Measurements from ENCODE around the gene SSBP3.

SSBP3 gene

GRCh38 chr1:54371038-54371941 is 34.9 kb downstream of the SSBP3 start:
- no peak for DNase-seq

GRCh38 chr1:54370287-54370989 is 35.8 kb downstream of the SSBP3 start:
- DNase-seq, result no peak

- no peak for DNase-seq
Measured at GRCh38 chr1:54367613-54368012, 38.6 kb downstream of the SSBP3 start.

DNA sequence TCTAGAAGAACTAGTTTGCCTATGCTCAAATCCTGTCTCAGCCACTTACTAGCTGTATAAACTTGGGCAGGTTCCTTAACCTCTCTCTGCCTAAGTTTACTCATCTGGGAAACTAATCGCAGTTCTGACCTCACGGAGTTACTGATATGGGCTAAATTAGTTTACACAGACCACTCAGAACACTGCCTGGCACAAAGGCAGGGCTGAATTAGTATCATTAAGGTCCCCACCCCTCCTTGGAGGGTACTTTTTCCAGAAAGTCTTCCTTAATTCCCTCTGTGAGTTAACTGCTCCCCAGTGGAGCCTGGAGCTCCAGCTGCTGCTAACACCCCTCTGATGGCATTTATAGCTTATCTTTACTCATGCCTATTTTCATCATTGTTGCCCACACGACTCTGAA is 40.3 kb downstream of the SSBP3 start:
- DNase-seq, result no peak

GRCh38 chr1:54365398-54365797 is 40.8 kb downstream of the SSBP3 start:
- no peak for DNase-seq

GRCh38 chr1:54364995-54365394 is 41.2 kb downstream of the SSBP3 start:
- no peak for DNase-seq

GRCh38 chr1:54364582-54364981 is 41.6 kb downstream of the SSBP3 start:
- DNase-seq, result no peak

DNA sequence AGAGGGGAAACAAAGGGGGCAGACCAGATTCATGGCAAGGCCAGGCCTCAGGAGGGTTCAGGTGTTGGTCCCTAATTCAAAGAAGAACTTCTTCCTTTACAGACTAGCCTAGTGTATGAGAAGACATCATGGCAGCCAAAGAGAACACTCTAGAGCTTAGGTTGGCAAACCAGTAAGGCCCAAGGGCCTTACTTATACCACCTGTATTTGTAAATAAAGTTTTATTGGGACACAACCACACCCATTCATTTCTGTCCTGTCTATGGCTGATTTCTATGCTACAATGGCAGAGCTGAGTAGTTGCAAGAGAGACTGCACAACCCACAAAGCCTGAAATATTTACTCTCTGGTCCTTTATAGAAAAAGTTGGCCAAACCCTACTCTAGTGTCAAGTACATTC is 42.3 kb downstream of the SSBP3 start:
- no peak for DNase-seq

DNA sequence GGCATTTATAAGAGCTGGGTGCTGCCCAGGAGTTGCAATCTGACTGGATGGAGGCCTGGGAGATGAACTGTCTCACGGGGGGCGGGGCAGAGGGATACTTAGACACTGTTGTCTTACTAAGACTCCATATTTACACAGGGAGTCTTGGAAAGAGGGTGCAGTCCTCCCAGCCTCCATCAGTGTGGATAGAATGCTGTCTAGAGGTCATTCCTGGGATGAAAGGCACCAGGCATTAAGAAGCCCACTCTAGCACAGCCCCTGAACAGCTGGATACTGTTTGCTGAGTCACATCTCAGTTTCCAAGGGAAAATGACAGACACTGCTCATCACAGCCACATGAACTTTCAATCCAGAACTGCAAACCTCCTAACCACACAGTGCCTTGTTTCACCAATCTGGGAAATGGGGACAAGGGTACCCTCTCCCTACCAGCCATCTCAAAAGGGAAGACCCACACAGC is 43.3 kb downstream of the SSBP3 start:
- no peak for DNase-seq

DNA sequence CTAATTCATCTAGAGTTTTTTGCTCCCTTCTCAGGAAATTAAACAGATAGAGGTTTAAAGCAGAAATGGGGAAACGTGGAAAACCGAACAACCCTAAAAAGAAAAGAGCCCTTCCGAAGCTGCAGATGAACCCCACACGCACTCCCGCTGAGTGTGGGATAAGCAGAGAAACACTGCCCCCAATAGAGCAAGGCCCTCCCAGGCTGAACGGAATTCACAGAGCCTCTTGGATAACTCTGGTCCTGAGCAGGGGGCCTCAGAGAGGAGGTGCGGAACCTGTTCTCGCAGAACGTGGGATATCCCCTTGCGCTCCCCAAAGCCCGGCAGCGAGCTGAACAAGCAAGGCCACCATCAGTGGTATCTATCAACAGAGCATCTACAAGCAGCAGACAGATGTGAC is 44.9 kb downstream of the SSBP3 start:
- DNase-seq, result no peak

- no peak for DNase-seq
Measured at GRCh38 chr1:54360165-54361005, 45.8 kb downstream of the SSBP3 start.

DNA sequence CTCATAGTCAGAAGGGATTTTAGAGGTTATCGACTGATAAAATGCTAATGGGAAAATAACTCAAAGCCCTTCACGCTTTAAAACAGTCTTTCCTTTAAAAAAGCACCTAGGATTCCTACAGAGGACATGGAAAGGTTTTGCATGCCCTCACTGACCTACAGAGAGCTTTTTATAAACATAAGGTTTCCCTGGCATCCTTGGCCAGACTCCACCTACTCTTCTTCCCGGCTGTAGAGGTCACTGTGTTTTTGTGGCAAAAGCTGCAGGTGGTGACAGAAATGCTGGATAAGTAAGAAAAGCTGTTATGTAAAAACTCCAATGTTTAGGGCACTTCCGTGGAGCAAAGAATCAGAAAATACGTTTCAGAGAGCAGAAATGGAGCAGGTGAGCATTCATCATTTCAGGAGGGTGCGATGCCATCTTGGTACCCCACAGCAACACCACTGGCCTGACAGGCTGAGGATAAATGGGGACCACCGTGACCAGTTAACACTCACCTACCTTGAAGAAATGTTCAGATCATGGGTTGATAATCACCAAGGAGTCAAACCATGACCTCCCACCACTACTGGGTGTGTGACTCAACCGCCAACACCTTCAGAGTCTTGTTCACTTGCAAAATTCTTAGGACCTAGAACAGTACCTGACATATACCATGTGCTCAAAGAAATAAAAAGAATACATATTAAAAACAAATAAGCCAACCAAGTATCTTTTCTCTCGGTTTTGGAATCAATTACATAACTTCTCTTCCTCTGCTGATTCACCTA is 46.6 kb downstream of the SSBP3 start:
- no peak for DNase-seq

GRCh38 chr1:54358503-54359168 is 47.6 kb downstream of the SSBP3 start:
- no peak for DNase-seq

GRCh38 chr1:54357967-54358366 is 48.2 kb downstream of the SSBP3 start:
- no peak for DNase-seq

DNA sequence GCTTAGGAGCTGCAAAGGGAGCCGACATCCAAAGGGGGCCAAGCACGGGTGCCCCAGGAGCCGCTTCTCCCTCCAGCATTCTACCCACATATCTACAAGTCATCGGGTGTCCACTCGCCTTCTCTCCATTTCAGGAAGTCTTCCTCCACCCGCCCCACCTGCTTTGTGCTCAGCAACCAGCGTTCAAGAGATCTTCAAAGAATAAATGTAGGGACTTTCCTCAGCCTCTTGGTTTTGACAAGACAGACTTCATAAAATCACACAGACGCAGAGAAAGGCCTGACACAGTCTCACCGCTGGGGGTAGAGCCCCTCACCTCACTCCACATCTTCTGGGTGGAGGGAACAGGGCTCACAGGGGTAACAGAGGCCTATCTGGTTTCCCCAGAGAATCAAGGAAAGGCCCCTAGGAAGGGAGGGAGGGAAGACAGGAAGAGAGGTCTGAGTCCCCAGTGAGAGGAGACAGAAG is 49.5 kb downstream of the SSBP3 start:
- peak; percentile 73 for DNase-seq

DNA sequence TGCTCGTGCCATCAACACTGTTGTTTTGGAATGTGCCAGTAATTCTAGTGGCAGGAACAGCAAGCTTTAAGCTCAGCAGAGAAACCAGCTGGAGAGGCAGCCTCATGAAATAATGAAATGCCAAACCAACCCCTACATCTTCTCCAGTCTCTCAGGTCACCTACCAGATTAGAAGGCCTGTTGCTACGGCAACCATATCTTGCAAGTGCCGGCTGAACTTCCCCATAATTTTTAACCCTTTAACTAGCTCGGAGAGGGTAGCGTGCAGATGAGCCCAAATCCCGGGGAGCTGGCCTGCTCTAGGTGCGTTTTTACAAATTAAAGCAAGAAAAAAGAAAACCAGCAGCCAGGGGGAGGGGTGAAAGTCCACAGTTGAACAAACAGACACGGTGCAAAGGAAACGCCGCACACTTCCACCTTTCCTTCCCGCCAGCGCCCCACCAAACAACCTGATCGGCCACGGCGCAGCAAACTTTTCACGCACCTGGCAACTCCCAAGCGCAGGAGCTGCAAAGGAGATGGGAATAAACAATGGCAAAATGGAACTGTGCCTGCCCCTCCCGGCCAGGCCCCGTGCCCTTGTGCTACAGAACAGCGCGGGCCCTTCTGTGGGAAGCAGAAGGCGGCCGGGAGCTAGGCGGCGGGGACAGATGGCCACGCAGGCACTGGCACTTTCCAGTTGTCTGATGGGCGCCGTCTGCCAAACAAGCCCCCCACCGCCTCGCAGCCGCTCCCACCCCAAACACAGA is 50.1 kb downstream of the SSBP3 start:
- no peak for DNase-seq

DNA sequence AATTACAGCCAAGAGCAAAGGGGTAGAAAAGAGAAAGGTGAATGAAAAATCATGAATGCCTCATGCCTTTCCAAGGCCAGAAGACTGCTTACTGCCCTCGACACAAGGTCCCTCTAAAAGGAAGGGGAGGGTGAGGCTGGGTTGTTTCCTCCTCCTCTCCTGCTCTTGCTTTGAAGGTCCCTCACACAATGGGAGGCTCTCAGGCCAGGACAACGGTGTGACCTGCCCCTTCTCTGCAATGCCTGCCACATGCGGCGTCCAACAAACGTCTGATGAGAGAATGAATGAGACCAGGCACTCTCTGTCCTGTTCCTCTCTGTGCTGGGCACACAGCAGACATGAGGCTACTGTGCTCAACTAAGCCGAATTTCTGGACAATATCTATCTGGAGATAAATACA is 51.3 kb downstream of the SSBP3 start:
- DNase-seq, result no peak

- DNase-seq, result no peak
Measured at GRCh38 chr1:54353959-54354358, 52.2 kb downstream of the SSBP3 start.

DNA sequence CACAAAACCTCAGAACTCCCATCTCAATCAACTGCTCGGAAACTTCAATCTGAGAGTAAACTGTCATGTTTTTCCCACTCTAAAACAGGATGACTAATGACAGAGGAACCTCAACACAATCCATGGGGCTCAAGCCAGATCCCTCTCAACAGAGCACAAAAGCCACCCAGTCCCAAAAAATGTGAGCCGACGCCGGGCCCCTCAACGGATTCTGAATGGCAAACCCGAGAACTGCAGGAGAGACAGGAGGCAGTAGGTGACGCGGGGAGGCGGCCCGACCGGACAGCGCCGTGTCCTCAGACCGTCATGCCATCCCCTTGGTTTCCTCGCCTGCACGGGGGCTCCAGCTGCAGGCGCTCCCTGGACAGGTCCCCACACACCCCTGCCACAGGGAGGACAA is 53.4 kb downstream of the SSBP3 start:
- DNase-seq, result no peak

GRCh38 chr1:54350360-54350759 is 55.8 kb downstream of the SSBP3 start:
- DNase-seq, result no peak

- DNase-seq, result no peak
Measured at GRCh38 chr1:54348700-54349021, 57.5 kb downstream of the SSBP3 start.

All from activated CD8-positive, alpha-beta memory T cell treated with anti-CD3 and anti-CD28 coated beads for 24 hours (primary cell).